HEK293 (cell line): ENCODE measurements around the gene PRPF19.

Experiments
- CTCF ChIA-PET: fragments of 350-600 bp; formaldehyde crosslinking; extraction: SDS; loops from one replicate; lab custom pipeline; 2021; ENCODE audit warnings: antibody characterized with exemption; lab: Yijun Ruan, JAX
- POLR2A ChIA-PET: fragments of 300-600 bp; formaldehyde crosslinking; extraction: SDS; loops from one replicate; lab custom pipeline; 2020; ENCODE audit warnings: antibody characterized with exemption, inconsistent platforms; lab: Yijun Ruan, JAX
- H3K27ac ChIP-seq: fragments of 200-500 bp; sonication (Bioruptor generic); 2 replicates; pipeline ENCODE4 v1.5.1; 2014; ENCODE audit warnings: low read depth, low read length, control low read depth, inconsistent platforms; ENCODE audit errors: extremely low read depth
- H3K36me3 ChIP-seq, 2 experiments: fragments of 200-500 bp in 1 of 2; sonication (Bioruptor generic) in 1 of 2; 1 replicate in 1 of 2; 2 replicates in 1 of 2; pipeline ENCODE4 v1.5.1; 2014 to 2017; ENCODE audit warnings: inconsistent platforms in 2 of 2, low read length in 2 of 2; ENCODE audit not compliant: control insufficient read depth in 2 of 2, insufficient read depth in 1 of 2
- H3K4me1 ChIP-seq: fragments of 200-500 bp; sonication (Bioruptor generic); 2 replicates; pipeline ENCODE4 v1.5.1; 2014; ENCODE audit warnings: mild to moderate bottlenecking, low read length, inconsistent platforms; ENCODE audit not compliant: control insufficient read depth, insufficient read depth
- H3K4me3 ChIP-seq: 2 replicates; pipeline ENCODE4 v1.5.1; 2011; ENCODE audit warnings: low read depth, mild to moderate bottlenecking, control low read depth, low read length, moderate library complexity
- H3K9me3 ChIP-seq: fragments of 200-500 bp; sonication (Bioruptor generic); 2 replicates; pipeline ENCODE4 v1.5.1; 2014; ENCODE audit warnings: low read depth, low read length, inconsistent platforms; ENCODE audit not compliant: control insufficient read depth, insufficient read depth
- ATF2 ChIP-seq: fragments of 450-650 bp; formaldehyde crosslinking; IDR thresholded peaks from 2 replicates; pipeline ENCODE4 v1.5.1; 2016; ENCODE audit warnings: missing biosample characterization, missing genetic modification characterization, low read depth
- GLI4 ChIP-seq: fragments of 450-650 bp; formaldehyde crosslinking; IDR thresholded peaks from 2 replicates; pipeline ENCODE4 v1.5.1; 2016; ENCODE audit warnings: missing biosample characterization, missing genetic modification characterization
- KLF10 ChIP-seq: fragments of 450-650 bp; IDR thresholded peaks from 2 replicates; pipeline ENCODE4 v1.5.1; 2018; ENCODE audit warnings: missing biosample characterization, mild to moderate bottlenecking, missing genetic modification characterization
- KLF16 ChIP-seq: fragments of 450-650 bp; formaldehyde crosslinking; IDR thresholded peaks from 2 replicates; pipeline ENCODE4 v1.5.1; 2017; ENCODE audit warnings: missing biosample characterization, missing genetic modification characterization
- MEIS1 ChIP-seq: sonication (generic); formaldehyde crosslinking; IDR thresholded peaks from 2 replicates; pipeline ENCODE4 v1.8.1; 2022; ENCODE audit warnings: missing genetic modification reagents, mild to moderate bottlenecking, borderline replicate concordance
- OVOL3 ChIP-seq: fragments of 450-650 bp; formaldehyde crosslinking; IDR thresholded peaks from 2 replicates; pipeline ENCODE4 v1.5.1; 2016; ENCODE audit warnings: missing biosample characterization, missing genetic modification characterization
- PRDM6 ChIP-seq: fragments of 450-650 bp; formaldehyde crosslinking; IDR thresholded peaks from 2 replicates; pipeline ENCODE4 v1.5.1; 2017; ENCODE audit warnings: missing biosample characterization, missing genetic modification characterization
- SETDB1 ChIP-seq: IDR thresholded peaks from one replicate; pipeline ENCODE4 v1.6.1; 2017; ENCODE audit warnings: mild to moderate bottlenecking, low read length, moderate library complexity, mixed read lengths; ENCODE audit not compliant: insufficient read length
- ZBTB6 ChIP-seq: fragments of 450-650 bp; formaldehyde crosslinking; IDR thresholded peaks from 2 replicates; pipeline ENCODE4 v1.5.1; 2017; ENCODE audit warnings: missing biosample characterization, missing genetic modification characterization
- ZBTB8A ChIP-seq: fragments of 450-650 bp; formaldehyde crosslinking; IDR thresholded peaks from 2 replicates; pipeline ENCODE4 v1.5.1; 2016; ENCODE audit warnings: missing biosample characterization, missing genetic modification characterization
- ZNF10 ChIP-seq: fragments of 450-650 bp; formaldehyde crosslinking; IDR thresholded peaks from 2 replicates; pipeline ENCODE4 v1.5.1; 2017; ENCODE audit warnings: missing biosample characterization, missing genetic modification characterization
- ZNF112 ChIP-seq: fragments of 450-650 bp; formaldehyde crosslinking; IDR thresholded peaks from 2 replicates; pipeline ENCODE4 v1.5.0; 2017; ENCODE audit warnings: missing biosample characterization, missing genetic modification characterization
- ZNF133 ChIP-seq: fragments of 450-650 bp; formaldehyde crosslinking; IDR thresholded peaks from 2 replicates; pipeline ENCODE4 v1.5.1; 2016; ENCODE audit warnings: missing biosample characterization, missing genetic modification characterization
- ZNF140 ChIP-seq: fragments of 450-650 bp; formaldehyde crosslinking; IDR thresholded peaks from 2 replicates; pipeline ENCODE4 v1.5.1; 2016; ENCODE audit warnings: missing biosample characterization, missing genetic modification characterization
- ZNF18 ChIP-seq: fragments of 450-650 bp; formaldehyde crosslinking; IDR thresholded peaks from 2 replicates; pipeline ENCODE4 v1.5.1; 2016; ENCODE audit warnings: missing biosample characterization, missing genetic modification characterization
- ZNF548 ChIP-seq: fragments of 450-650 bp; formaldehyde crosslinking; IDR thresholded peaks from 2 replicates; pipeline ENCODE4 v1.5.1; 2016; ENCODE audit warnings: missing biosample characterization, missing genetic modification characterization
- ZNF549 ChIP-seq: fragments of 450-650 bp; IDR thresholded peaks from 2 replicates; pipeline ENCODE4 v1.5.1; 2018; ENCODE audit warnings: missing biosample characterization, missing genetic modification characterization, mild to moderate bottlenecking, inconsistent platforms, moderate library complexity
- ZNF561 ChIP-seq: fragments of 450-650 bp; IDR thresholded peaks from 2 replicates; pipeline ENCODE4 v1.5.1; 2018; ENCODE audit warnings: missing biosample characterization, missing genetic modification characterization, borderline replicate concordance
- ZNF670 ChIP-seq: fragments of 450-650 bp; formaldehyde crosslinking; IDR thresholded peaks from 2 replicates; pipeline ENCODE4 v1.5.1; 2016; ENCODE audit warnings: missing biosample characterization, missing genetic modification characterization, low read depth
- ZNF785 ChIP-seq: fragments of 450-650 bp; formaldehyde crosslinking; IDR thresholded peaks from 2 replicates; pipeline ENCODE4 v1.5.1; 2016; ENCODE audit warnings: missing biosample characterization, missing genetic modification characterization
- ZNF791 ChIP-seq: fragments of 450-650 bp; formaldehyde crosslinking; IDR thresholded peaks from 2 replicates; pipeline ENCODE4 v1.5.1; 2016; ENCODE audit warnings: missing biosample characterization, missing genetic modification characterization
- ZSCAN18 ChIP-seq: fragments of 450-650 bp; formaldehyde crosslinking; IDR thresholded peaks from 2 replicates; pipeline ENCODE4 v1.5.1; 2016; ENCODE audit warnings: missing biosample characterization, missing genetic modification characterization

Gene PRPF19

GRCh38 chr11:60869451-60869825 lies 36.9 kb downstream of the PRPF19 start:
- Histone ChIP-seq H3K9me3 (no peaks in the 10 kb centered on the region), H3K36me3 (no peaks in the 10 kb centered on the region), H3K4me1 (no peaks in the 10 kb centered on the region), H3K27ac (no peak overlapping the region), H3K4me3 (no peak overlapping the region)
- POLR2A ChIA-PET, result no interaction called here
- CTCF ChIA-PET, result interaction anchor here (0.7 to 1.4 kb wide), 2 partner anchors 18 to 38 kb away, joined by 3 read pairs; no protein-coding TSS in a partner anchor
- TF ChIP-seq GLI4 (tag by site-specific recombination) (no peak), ZSCAN18 (tag by site-specific recombination) (no peak), ZNF548 (tag by site-specific recombination) (no peak)

GRCh38 chr11:60868682-60869450 lies 37.5 kb downstream of the PRPF19 start:
- ChIA-PET CTCF (interaction anchor here (0.5 to 1.4 kb wide), 4 partner anchors 19 to 770 kb away, joined by 3 read pairs; no protein-coding TSS in a partner anchor), POLR2A (interaction anchor here (1.2 kb wide), 1 partner anchor 19 kb away, joined by 3 read pairs; no protein-coding TSS in a partner anchor)
- H3K36me3 ChIP-seq, result no peaks in the 10 kb centered on the region
- H3K4me1 ChIP-seq, result no peaks in the 10 kb centered on the region
- no peak overlapping the region for H3K27ac ChIP-seq
- H3K4me3 ChIP-seq, result no peak overlapping the region
- H3K9me3 ChIP-seq, result no peaks in the 10 kb centered on the region
- TF ChIP-seq ZNF10 (tag by site-specific recombination), result no peak
- no peak for TF ChIP-seq OVOL3 (tag by site-specific recombination)

- Histone ChIP-seq H3K9me3 (no peaks in the 10 kb centered on the region), H3K27ac (no peak overlapping the region), H3K4me1 (no peaks in the 10 kb centered on the region), H3K4me3 (no peak overlapping the region), H3K36me3 (no peaks in the 10 kb centered on the region)
- POLR2A ChIA-PET, result interaction anchor here (1.2 kb wide), 1 partner anchor 20 kb away, joined by 3 read pairs; no protein-coding TSS in a partner anchor
- CTCF ChIA-PET, result interaction anchor here (0.5 to 1.4 kb wide), 4 partner anchors 20 to 771 kb away, joined by 3 read pairs; no protein-coding TSS in a partner anchor
- TF ChIP-seq ZNF785, result no peak
- no peak for TF ChIP-seq ZNF140 (tag by site-specific recombination)
- no peak for TF ChIP-seq ZNF791 (tag by site-specific recombination)
- TF ChIP-seq ZNF18 (tag by site-specific recombination), result no peak
- no peak for TF ChIP-seq ZNF112 (tag by site-specific recombination)
- no peak for TF ChIP-seq ZNF549
- TF ChIP-seq KLF16 (tag by site-specific recombination), result no peak
- TF ChIP-seq SETDB1, result no peak
- TF ChIP-seq PRDM6, result no peak
- no peak for TF ChIP-seq ZNF670
- no peak for TF ChIP-seq ZNF561 (tag by site-specific recombination)
- TF ChIP-seq KLF10 (tag by site-specific recombination), result no peak
- TF ChIP-seq MEIS1 (CRISPR knock-in tag), result no peak
- TF ChIP-seq ZBTB8A (tag by site-specific recombination), result no peak
- TF ChIP-seq ATF2, result no peak
- no peak for TF ChIP-seq ZBTB6
- TF ChIP-seq ZNF133 (tag by site-specific recombination), result no peak
These were observed 38.3 kb downstream of the PRPF19 start for GRCh38 chr11:60867871-60868681.
